Sigmoid colon (tissue), 7 donors: Measurements from ENCODE around the gene HSD17B12. TPM values are rescaled to one million over a fixed set of nuclear protein-coding genes. Genes with fewer than 3 reads are reported as not detected.

Experiments used
- DNase-seq: peaks from one replicate; pipeline ENCODE4 v3.0.0-alpha.2; 2019
- H3K27ac ChIP-seq, 4 donors: fragments of 200-600 bp; sonication (generic); one replicate each; pipeline ENCODE4 v1.5.1; 2016 to 2019; ENCODE audit warnings: mild to moderate bottlenecking in 1 of 4
- H3K27me3 ChIP-seq, 3 donors: fragments of 200-600 bp; sonication (generic); one replicate each; pipeline ENCODE4 v1.5.1; 2019; ENCODE audit warnings: mild to moderate bottlenecking in 1 of 3
- H3K36me3 ChIP-seq, 4 donors: fragments of 200-600 bp; sonication (generic); one replicate each; pipeline ENCODE4 v1.5.1; 2016 to 2019
- H3K4me1 ChIP-seq, 4 donors: fragments of 200-600 bp; sonication (generic); one replicate each; pipeline ENCODE4 v1.5.1; 2017 to 2019
- H3K4me3 ChIP-seq, 4 donors: fragments of 200-600 bp; sonication (generic); one replicate each; pipeline ENCODE4 v1.5.1; 2017 to 2019; ENCODE audit warnings: mild to moderate bottlenecking in 2 of 4, moderate library complexity in 1 of 4
- H3K9me3 ChIP-seq, 4 donors: fragments of 200-600 bp in 3 of 4; sonication (generic) in 3 of 4; one replicate each; pipeline versions ENCODE4 v1.5.1 to v1.6.1; 2013 to 2019
- EP300 ChIP-seq, 4 donors: sonication (generic); formaldehyde crosslinking; IDR thresholded peaks; one replicate each; pipeline ENCODE4 v1.6.1; 2017; ENCODE audit warnings: antibody characterized with exemption in 4 of 4
- POLR2A ChIP-seq, 2 donors: fragments of 450-650 bp; IDR thresholded peaks; one replicate each; pipeline ENCODE4 v1.6.1; 2016; ENCODE audit warnings: antibody characterized with exemption in 2 of 2, mild to moderate bottlenecking in 2 of 2, moderate library complexity in 2 of 2
- POLR2AphosphoS5 ChIP-seq, 4 donors: sonication (generic); formaldehyde crosslinking; IDR thresholded peaks; one replicate each; pipeline ENCODE4 v1.6.1; 2017; ENCODE audit warnings: antibody characterized with exemption in 4 of 4
- WGBS, 2 donors: extraction: QIAGEN DNeasy Blood & Tissue Kit; methylation state at CpG; one replicate each; pipeline ENCODE4 v1.1.7; 2013; 5-methylcytosine and 5-hydroxymethylcytosine counted together
- intact Hi-C: fragments of 100-400 bp; cut with DNase I; formaldehyde crosslinking; loops from one replicate; pipeline ENCODE4 v1.15.1; 2023
- polyA plus RNA-seq, 3 donors: library from polyadenylated mRNA; stranded (reverse); fragments of 200-250 nt; gene quantifications; one replicate each; pipeline ENCODE4 v1.2.3, GENCODE V29; 2013
- total RNA-seq, 4 donors: library from RNA; depleted of rRNA; stranded (reverse); fragments of >200 nt; gene quantifications; one replicate each; pipeline ENCODE4 v1.1.0, GENCODE V29; 2016
- TF ChIP-seq, protein P1 (sequence below), 4 experiments: fragments of 450-650 bp in 3 of 4; fragments of 200-600 bp in 1 of 4; IDR thresholded peaks; one replicate each; pipeline ENCODE4 v1.5.1; 2016 to 2019; ENCODE audit warnings: antibody characterized with exemption in 4 of 4, mild to moderate bottlenecking in 3 of 4, moderate library complexity in 2 of 4
- donor health status: healthy with polysubstance abuse.
- donor health status: Bipolar disorder and iron deficiency.
- donor health status: healthy.

HSD17B12 gene
- total and polyA plus RNA-seq, 7 donors = 21.6 to 53.4 (median 34.9) TPM

DNA sequence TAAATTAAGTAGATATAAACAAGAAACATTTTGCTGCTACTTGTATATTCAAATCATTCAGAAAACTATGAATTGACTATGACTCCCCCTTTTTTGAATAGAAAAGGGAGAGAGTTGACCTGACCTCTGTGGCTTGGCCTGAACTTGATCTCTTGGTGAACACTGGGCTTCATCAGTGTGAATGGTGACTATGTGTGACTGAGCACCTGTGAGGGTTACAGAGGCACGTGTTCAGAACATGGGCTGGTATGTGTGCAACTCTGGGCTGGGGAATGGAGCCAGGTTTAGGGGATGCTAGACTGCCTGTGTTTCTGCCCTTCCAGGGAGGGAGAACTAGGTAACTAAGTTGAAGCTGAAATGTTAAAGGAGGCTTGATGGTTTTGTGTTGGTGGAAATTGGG is 29.2 kb downstream of the HSD17B12 start:
- Histone ChIP-seq H3K4me1 (no peaks in the 10 kb centered on the region), H3K4me3 (no peak overlapping the region), H3K9me3 (no peaks in the 10 kb centered on the region), H3K27me3 (no peaks in the 10 kb centered on the region), H3K36me3 (no peaks in the 10 kb centered on the region), H3K27ac (no peak overlapping the region)
- no peak for TF ChIP-seq EP300 (IDR thresholded peaks at IDR 0.05)
- TF ChIP-seq, protein P1, sequence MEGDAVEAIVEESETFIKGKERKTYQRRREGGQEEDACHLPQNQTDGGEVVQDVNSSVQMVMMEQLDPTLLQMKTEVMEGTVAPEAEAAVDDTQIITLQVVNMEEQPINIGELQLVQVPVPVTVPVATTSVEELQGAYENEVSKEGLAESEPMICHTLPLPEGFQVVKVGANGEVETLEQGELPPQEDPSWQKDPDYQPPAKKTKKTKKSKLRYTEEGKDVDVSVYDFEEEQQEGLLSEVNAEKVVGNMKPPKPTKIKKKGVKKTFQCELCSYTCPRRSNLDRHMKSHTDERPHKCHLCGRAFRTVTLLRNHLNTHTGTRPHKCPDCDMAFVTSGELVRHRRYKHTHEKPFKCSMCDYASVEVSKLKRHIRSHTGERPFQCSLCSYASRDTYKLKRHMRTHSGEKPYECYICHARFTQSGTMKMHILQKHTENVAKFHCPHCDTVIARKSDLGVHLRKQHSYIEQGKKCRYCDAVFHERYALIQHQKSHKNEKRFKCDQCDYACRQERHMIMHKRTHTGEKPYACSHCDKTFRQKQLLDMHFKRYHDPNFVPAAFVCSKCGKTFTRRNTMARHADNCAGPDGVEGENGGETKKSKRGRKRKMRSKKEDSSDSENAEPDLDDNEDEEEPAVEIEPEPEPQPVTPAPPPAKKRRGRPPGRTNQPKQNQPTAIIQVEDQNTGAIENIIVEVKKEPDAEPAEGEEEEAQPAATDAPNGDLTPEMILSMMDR (IDR thresholded peaks at IDR 0.05) = no peak
- no peak for TF ChIP-seq POLR2A (IDR thresholded peaks at IDR 0.05)
- TF ChIP-seq POLR2AphosphoS5 (IDR thresholded peaks at IDR 0.05) = no peak
- intact Hi-C loops = no loop called here
- 95 to 96% methylated on average over 1 of the region's 1 CpG for WGBS, 2 donors
- DNase-seq = no peak

DNA sequence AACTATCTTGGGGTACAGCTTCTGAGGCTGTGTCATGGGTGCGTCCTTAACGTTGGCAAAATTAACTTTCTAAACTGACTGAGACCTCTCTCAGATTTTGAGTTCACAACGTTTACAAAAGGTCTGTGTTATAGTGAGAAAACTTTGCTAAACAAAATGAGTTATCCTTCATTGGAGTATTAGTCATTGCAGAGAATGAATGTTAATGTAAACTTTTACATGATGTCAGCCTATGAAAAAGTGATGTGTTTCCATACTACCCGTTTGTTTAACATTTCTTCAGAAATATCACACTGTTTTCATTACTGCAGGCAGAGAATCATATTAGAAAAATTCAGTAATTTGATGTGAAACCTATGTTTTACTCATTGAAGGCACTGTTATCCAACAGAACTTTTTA is 32.1 kb downstream of the HSD17B12 start:
- H3K9me3 ChIP-seq = no peaks in the 10 kb centered on the region
- WGBS, 2 donors = 84 to 86% methylated on average over 4 of the region's 4 CpGs
- no peak overlapping the region for H3K4me3 ChIP-seq
- TF ChIP-seq POLR2A (IDR thresholded peaks at IDR 0.05) (no peak), EP300 (IDR thresholded peaks at IDR 0.05) (no peak), POLR2AphosphoS5 (IDR thresholded peaks at IDR 0.05) (no peak)
- TF ChIP-seq, protein P1 (IDR thresholded peaks at IDR 0.05) = no peak
- intact Hi-C loops = no loop called here
- H3K36me3 ChIP-seq = no peaks in the 10 kb centered on the region
- H3K27ac ChIP-seq = no peak overlapping the region
- H3K4me1 ChIP-seq = peaks cover 0 to 5% (median 0%) of the 10 kb centered on the region in 4 donors
- H3K27me3 ChIP-seq = no peaks in the 10 kb centered on the region
- no peak for DNase-seq

DNA sequence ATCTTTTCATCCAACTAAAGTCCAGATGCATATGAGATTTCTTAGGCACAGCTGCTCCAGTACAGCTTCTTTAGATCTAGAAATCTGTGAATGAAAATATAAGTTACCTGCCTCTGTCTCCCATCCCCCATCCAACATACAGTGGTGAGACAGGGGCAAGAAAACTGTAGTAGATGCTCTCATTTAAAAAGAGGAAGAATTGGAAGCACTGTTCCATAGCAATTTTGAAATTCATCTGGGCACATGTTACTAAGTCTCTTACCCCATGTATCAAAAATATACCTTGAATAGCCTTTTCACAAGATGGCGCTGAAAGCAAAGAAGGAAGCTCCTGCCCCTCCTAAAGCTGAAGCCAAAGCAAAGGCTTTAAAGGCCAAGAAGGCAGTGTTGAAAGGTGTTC is 37.8 kb downstream of the HSD17B12 start:
- H3K4me1 ChIP-seq = peaks cover 0 to 9% (median 1%) of the 10 kb centered on the region in 4 donors
- H3K27ac ChIP-seq = no peak overlapping the region
- DNase-seq = no peak
- intact Hi-C loops = no loop called here
- 97 to 98% methylated on average over 1 of the region's 1 CpG for WGBS, 2 donors
- TF ChIP-seq, protein P1 (IDR thresholded peaks at IDR 0.05) = no peak
- TF ChIP-seq EP300 (IDR thresholded peaks at IDR 0.05) (no peak), POLR2A (IDR thresholded peaks at IDR 0.05) (no peak), POLR2AphosphoS5 (IDR thresholded peaks at IDR 0.05) (no peak)
- no peaks in the 10 kb centered on the region for H3K27me3 ChIP-seq
- H3K36me3 ChIP-seq = no peaks in the 10 kb centered on the region
- H3K4me3 ChIP-seq = no peak overlapping the region
- H3K9me3 ChIP-seq = peaks cover 0 to 10% (median 1%) of the 10 kb centered on the region in 4 donors

DNA sequence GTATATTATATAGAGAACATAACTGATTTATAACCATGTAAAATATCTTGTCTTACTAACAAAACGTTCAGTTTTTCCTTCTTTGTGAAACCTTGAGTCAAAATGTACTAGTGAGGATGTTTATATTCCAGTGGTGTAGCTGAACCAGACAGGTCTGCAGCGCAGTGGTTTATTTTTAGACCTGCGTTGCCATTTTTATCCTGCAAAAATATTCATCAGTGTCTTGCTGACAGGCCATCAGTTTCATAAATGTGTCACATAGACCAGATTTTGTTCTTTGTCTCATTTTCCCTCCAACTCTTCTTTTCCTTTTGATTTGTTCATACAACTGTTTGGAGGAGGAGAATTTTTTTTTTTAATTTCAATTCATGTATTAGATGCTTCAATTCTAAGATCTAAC is 43.1 kb downstream of the HSD17B12 start:
- Histone ChIP-seq H3K27me3 (no peaks in the 10 kb centered on the region), H3K4me3 (no peak overlapping the region), H3K9me3 (peaks cover 0 to 1% (median 0%) of the 10 kb centered on the region in 4 donors), H3K27ac (no peak overlapping the region), H3K4me1 (peaks cover 0 to 9% (median 4%) of the 10 kb centered on the region in 4 donors), H3K36me3 (no peaks in the 10 kb centered on the region)
- no peak for DNase-seq
- intact Hi-C loops = no loop called here
- WGBS, 2 donors = 76 to 79% methylated on average over 3 of the region's 3 CpGs
- no peak for TF ChIP-seq POLR2A (IDR thresholded peaks at IDR 0.05)

DNA sequence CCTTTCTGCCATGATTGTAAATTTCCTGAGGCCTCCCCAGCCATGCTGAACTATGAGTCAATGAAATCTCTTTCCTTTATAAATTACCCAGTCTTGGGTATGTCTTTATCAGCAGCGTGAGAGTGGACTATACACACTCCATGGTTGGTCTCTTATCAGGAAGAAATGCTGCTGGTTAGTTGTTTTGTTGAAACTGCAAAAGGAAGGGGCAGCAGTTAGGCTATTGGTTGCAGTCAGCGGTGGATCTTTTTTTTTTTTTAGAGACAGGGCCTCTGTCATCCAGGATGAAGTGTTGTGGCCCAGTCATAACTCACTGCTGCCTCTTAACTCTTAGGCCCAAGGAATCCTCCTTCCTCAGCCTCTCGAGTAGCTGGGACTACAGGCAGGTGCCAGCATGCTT is 51.7 kb downstream of the HSD17B12 start:
- intact Hi-C loops = no loop called here
- DNase-seq = no peak
- no peak overlapping the region for H3K27ac ChIP-seq
- H3K4me3 ChIP-seq = no peak overlapping the region
- no peaks in the 10 kb centered on the region for H3K9me3 ChIP-seq
- peaks cover 0 to 15% (median 14%) of the 10 kb centered on the region in 4 donors for H3K4me1 ChIP-seq
- H3K36me3 ChIP-seq = no peaks in the 10 kb centered on the region
- no peaks in the 10 kb centered on the region for H3K27me3 ChIP-seq
- TF ChIP-seq EP300 (IDR thresholded peaks at IDR 0.05) (no peak), POLR2AphosphoS5 (IDR thresholded peaks at IDR 0.05) (no peak), POLR2A (IDR thresholded peaks at IDR 0.05) (no peak)
- TF ChIP-seq, protein P1 (IDR thresholded peaks at IDR 0.05) = no peak
- WGBS, 2 donors = 97 to 99% methylated on average over 3 of the region's 3 CpGs
